ENCODE results near the gene TRIM10.

DNA sequence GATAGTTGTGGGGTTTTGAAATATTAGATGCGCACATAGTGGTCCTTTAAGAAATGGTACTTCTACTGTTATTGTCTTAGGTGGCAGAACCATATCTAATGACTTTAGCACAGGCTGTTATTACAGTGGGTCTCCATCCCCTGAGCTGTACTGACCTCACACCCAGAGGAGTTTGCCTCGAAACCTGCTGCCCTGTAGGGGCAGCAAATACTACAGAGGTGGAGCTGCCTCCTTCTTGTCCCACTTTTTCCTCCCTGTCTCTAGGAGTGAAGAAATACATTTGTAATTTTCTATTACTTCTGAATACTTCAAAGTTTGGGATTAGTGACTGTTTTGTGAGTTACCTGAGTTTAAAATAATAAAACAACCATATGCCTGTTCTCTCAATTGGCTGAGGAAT is 56.4 kb downstream of the TRIM10 start:
- TF ChIP-seq, protein P1, sequence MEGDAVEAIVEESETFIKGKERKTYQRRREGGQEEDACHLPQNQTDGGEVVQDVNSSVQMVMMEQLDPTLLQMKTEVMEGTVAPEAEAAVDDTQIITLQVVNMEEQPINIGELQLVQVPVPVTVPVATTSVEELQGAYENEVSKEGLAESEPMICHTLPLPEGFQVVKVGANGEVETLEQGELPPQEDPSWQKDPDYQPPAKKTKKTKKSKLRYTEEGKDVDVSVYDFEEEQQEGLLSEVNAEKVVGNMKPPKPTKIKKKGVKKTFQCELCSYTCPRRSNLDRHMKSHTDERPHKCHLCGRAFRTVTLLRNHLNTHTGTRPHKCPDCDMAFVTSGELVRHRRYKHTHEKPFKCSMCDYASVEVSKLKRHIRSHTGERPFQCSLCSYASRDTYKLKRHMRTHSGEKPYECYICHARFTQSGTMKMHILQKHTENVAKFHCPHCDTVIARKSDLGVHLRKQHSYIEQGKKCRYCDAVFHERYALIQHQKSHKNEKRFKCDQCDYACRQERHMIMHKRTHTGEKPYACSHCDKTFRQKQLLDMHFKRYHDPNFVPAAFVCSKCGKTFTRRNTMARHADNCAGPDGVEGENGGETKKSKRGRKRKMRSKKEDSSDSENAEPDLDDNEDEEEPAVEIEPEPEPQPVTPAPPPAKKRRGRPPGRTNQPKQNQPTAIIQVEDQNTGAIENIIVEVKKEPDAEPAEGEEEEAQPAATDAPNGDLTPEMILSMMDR (IDR thresholded peaks at IDR 0.05) = no peak
- TF ChIP-seq POLR2AphosphoS5 (IDR thresholded peaks at IDR 0.05) (no peak), POLR2A (IDR thresholded peaks at IDR 0.05) (no peak), EP300 (IDR thresholded peaks at IDR 0.05; ENCODE audit: low read depth) (no peak)
